SH-SY5Y (cell line): ENCODE data around the gene EDN2.

Experiments
- GATA2 ChIP-seq: IDR thresholded peaks from 2 replicates; pipeline ENCODE4 v1.6.1; 2011; ENCODE audit warnings: mild to moderate bottlenecking, low read depth, low read length
- GATA3 ChIP-seq: IDR thresholded peaks from 2 replicates; pipeline ENCODE4 v1.6.1; 2011; ENCODE audit warnings: low read depth, mild to moderate bottlenecking, low read length, moderate library complexity

The EDN2 gene

GRCh38 chr1:41478118-41478748 lies 6.2 kb downstream of the EDN2 start:
- no peak for TF ChIP-seq GATA3
- TF ChIP-seq GATA2: no peak

DNA sequence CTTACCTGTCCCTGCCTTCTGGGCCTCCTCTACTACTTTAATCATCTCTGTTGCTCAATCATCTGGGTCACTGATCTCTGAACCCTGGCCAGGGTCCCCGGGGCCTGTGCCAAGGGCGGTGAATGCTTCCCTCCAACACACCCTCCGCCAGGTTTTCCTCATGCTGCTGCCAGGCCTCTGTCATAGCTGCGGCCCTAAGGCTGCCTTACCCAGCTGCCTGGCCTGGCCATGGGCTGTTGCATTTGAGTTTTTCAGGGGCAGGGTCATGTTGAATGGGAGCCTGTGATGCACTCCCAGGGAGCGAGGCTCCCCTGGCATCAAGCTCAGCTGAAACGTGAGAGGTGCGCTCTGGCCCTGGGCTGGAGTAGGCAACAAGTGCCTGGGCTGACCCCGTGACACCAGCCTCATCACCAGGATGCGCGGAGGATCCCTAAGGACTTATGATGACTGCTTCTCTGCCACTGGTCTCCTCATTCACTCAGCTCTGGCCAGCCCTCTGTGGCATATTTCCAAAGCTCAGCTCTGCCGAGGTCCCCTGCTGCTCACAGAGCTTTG lies 7.6 kb downstream of the EDN2 start:
- TF ChIP-seq GATA2: no peak

DNA sequence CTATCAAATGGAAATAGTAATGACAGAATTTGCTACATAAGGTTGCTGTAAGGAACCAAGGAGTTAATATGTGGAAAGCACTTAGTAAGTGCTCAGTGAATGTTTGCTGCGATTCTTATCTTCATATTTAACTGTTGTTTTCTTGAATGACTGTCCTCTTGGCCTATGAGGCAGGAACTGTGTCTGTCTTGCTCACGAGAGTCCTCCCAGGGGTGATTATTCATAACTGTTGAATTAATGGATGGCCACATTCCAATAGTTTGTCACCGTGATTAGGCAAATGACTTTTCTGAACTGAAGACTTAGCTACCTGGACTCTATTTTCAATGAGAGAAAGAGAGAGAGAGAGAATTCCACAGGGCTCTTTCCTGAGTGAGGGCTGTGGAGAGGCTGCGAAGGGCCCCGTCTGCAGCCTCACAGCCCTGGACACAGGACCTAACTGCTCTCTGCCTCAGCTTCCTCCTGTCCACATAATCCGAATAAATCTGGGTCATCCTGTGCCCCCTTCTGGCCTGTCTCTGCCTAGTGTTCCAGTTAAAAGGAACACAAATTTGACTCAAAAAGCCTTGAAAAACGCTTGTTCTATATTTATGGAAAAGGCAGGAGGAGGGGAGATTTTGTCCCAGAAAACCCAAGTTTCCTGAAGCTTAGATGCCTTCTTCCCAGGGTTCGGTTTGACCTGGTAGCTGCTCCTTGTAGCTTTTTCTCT lies 8.5 kb downstream of the EDN2 start:
- TF ChIP-seq GATA3: no peak
- TF ChIP-seq GATA2: no peak

- TF ChIP-seq GATA2 (no peak), GATA3 (no peak)
These were observed 9.1 kb downstream of the EDN2 start for GRCh38 chr1:41475346-41475745.

GRCh38 chr1:41474490-41475271 lies 9.8 kb downstream of the EDN2 start:
- TF ChIP-seq GATA2 (no peak), GATA3 (no peak)

- TF ChIP-seq GATA2 (no peak), GATA3 (no peak)
These were observed 10.6 kb downstream of the EDN2 start for GRCh38 chr1:41473738-41474362.

GRCh38 chr1:41471658-41472057 lies 12.8 kb downstream of the EDN2 start:
- no peak for TF ChIP-seq GATA3
- no peak for TF ChIP-seq GATA2

DNA sequence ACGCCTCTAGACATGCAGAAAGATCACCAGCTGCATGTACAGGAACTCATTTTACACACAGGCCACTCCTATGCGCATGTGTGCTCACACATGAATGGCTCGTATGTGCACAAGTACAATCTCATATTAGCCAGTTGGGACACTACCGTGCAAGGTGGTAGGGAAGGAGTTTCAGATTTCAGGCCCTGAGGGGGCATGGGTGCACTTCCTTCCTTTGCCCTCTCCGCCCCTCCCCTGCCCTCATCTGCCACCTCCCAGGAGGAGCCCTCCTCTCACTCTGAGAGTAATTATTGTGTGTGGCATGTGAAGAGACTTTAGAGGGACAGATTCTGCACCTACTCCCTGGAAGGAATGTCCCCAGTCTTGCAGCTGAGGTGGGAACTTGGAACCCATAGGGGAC lies 14.8 kb downstream of the EDN2 start:
- TF ChIP-seq GATA3: no peak
- no peak for TF ChIP-seq GATA2

DNA sequence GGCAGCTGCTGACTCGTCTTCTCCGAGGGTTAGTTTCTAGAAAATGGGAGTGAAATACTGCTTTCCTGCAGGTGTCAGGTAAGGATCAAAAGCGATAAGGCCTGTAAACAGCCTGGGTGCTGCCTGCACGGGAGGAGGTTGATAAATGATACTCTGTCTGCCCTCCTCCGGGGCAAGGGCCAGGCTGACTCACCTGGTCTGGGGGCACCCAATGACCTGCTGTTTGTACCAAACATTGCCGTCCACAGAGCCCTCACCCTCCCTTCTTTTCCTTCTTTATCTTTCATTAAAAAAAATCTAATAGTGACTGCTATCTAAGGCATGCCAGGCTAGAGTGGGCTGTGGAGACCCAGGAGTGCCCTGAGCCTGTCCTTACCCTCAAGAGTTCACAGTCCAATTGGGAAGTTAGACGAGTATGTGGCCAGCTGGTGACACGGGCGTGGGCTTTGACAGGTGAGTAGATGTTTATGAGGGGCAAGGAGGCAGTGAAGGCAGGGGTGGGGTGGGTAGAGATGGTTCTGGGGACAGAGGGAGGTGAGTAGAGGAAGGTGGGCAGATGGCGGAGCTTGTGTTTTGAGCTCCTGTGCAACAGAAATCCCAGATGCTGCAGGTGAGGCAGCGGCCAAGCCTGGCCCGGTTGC lies 16.2 kb downstream of the EDN2 start:
- no peak for TF ChIP-seq GATA2

GRCh38 chr1:41467673-41468072 lies 16.8 kb downstream of the EDN2 start:
- TF ChIP-seq GATA2: no peak
- TF ChIP-seq GATA3: no peak

- no peak for TF ChIP-seq GATA2
- TF ChIP-seq GATA3: no peak
These were observed 18.3 kb downstream of the EDN2 start for GRCh38 chr1:41466146-41466545.

DNA sequence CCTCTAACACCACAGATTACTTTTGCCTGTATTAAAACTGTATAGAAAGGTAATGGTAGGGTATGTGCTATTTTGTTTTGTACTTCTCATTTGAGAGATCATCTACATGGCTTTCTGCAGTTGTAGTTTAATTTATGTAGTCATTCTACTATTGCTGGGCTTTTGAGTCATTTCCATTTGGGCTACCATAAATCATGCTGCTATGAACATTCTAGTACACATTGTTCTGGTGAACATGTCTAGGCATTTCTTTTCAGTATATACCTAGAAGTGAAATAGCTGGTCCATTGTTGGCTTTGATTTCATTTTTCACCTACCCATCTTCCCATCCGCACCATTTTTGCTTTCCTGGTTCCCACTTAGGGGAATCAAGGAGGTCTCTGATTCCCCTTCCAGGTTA lies 18.7 kb downstream of the EDN2 start:
- TF ChIP-seq GATA3: no peak
- TF ChIP-seq GATA2: no peak

DNA sequence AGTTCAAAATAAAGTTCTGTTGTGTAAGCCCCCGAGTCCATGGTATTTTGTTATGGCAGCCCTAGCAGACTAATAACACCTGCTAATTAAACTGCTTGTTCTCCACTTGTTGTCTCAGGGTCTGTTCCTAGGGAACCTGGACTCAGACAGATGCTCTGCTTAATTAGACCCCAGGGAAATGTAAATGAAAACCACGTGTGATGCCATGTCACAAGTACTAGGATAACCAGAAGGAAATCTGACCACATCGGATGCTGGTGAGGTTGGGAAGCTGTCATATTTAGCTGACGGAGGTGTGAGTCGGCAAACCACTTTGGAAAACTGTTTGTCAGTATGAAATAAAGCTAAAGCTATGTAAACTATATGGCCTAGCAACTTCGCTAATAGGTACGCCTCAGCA lies 19.6 kb downstream of the EDN2 start:
- TF ChIP-seq GATA2 (no peak), GATA3 (no peak)

DNA sequence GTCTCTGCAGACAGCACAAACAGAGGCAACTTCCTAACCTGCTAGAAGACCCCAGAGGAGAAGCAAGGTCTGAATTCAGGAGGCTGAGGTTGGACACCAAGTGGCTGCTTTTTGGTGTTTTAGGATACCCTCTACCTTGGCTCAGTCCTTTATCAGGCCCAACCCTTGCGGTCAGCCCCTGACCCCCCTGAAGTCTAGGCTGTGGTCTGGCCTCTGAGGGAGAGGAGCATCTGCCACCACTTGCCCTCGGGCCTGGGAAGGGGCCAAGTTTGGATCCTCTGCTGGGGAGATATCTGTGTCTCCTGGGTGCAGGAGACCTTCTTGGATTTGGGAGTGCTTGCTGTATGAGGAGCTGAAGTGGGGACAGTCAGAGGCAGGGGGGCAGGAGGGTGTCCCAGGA lies 21.0 kb downstream of the EDN2 start:
- no peak for TF ChIP-seq GATA3
- no peak for TF ChIP-seq GATA2
